Neuronal stem cell (in vitro differentiated cells): ENCODE measurements around the gene RTL10.

Source experiments
- DNase-seq: peaks from one replicate; pipeline ENCODE4 v3.0.0-alpha.2; 2013; ENCODE audit warnings: low spot score
- H2AFZ ChIP-seq: one replicate; pipeline ENCODE4 v1.6.1; 2013; ENCODE audit warnings: mild to moderate bottlenecking, low read length, inconsistent platforms
- H2AK5ac ChIP-seq: 2 replicates; pipeline ENCODE4 v1.6.1; 2013; ENCODE audit warnings: low read depth, mild to moderate bottlenecking, inconsistent platforms, low read length, moderate library complexity, mixed read lengths
- H2BK120ac ChIP-seq: 2 replicates; pipeline ENCODE4 v1.6.1; 2013; ENCODE audit warnings: low read depth, mild to moderate bottlenecking, inconsistent platforms, low read length, moderate library complexity, mixed read lengths
- H2BK12ac ChIP-seq: one replicate; pipeline ENCODE4 v1.6.1; 2013; ENCODE audit warnings: low read length, inconsistent platforms
- H2BK15ac ChIP-seq: 2 replicates; pipeline ENCODE4 v1.6.1; 2013; ENCODE audit warnings: mild to moderate bottlenecking, low read length, inconsistent platforms, mixed read lengths
- H2BK5ac ChIP-seq: one replicate; pipeline ENCODE4 v1.6.1; 2013; ENCODE audit warnings: inconsistent platforms, mild to moderate bottlenecking, low read length, moderate library complexity
- H3K14ac ChIP-seq: one replicate; pipeline ENCODE4 v1.6.1; 2013; ENCODE audit warnings: low read length, inconsistent platforms
- H3K18ac ChIP-seq: 2 replicates; pipeline ENCODE4 v1.6.1; 2013; ENCODE audit warnings: low read length, inconsistent platforms
- H3K23ac ChIP-seq: 2 replicates; pipeline ENCODE4 v1.6.1; 2013; ENCODE audit warnings: low read depth, mild to moderate bottlenecking, mixed read lengths, low read length, inconsistent platforms; ENCODE audit not compliant: poor library complexity
- H3K27ac ChIP-seq: replicated peaks from 3 replicates; pipeline ENCODE4 v1.5.1; 2013; ENCODE audit warnings: low read length, inconsistent platforms
- H3K27me3 ChIP-seq, 3 experiments: 2 replicates each; pipeline ENCODE4 v1.6.1; 2013; ENCODE audit warnings: low read length in 3 of 3, mild to moderate bottlenecking in 2 of 3, inconsistent platforms in 1 of 3, low read depth in 1 of 3, mixed read lengths in 1 of 3, moderate library complexity in 1 of 3; ENCODE audit not compliant: control insufficient read depth in 3 of 3, insufficient read depth in 3 of 3
- H3K36me3 ChIP-seq, 2 donors: replicated peaks in 1 of 2; 2 replicates each; pipeline ENCODE4 v1.6.1; 2013; ENCODE audit warnings: low read length in 2 of 2; ENCODE audit not compliant: control insufficient read depth in 2 of 2, insufficient read depth in 2 of 2
- H3K4ac ChIP-seq: 2 replicates; pipeline ENCODE4 v1.6.1; 2013; ENCODE audit warnings: inconsistent platforms, mild to moderate bottlenecking, low read length, moderate library complexity
- H3K4me1 ChIP-seq, 2 donors: 1 replicate in 1 of 2; 2 replicates in 1 of 2; pipeline ENCODE4 v1.6.1; 2013; ENCODE audit warnings: low read length in 2 of 2, low read depth in 1 of 2; ENCODE audit not compliant: control insufficient read depth in 2 of 2, insufficient read depth in 1 of 2
- H3K4me2 ChIP-seq: one replicate; pipeline ENCODE4 v1.6.1; 2013; ENCODE audit warnings: mild to moderate bottlenecking, low read length, inconsistent platforms; ENCODE audit not compliant: insufficient read depth, poor library complexity, severe bottlenecking
- H3K4me3 ChIP-seq, 2 donors: 2 replicates each; pipeline ENCODE4 v1.5.1; 2013; ENCODE audit warnings: low read length in 2 of 2, mild to moderate bottlenecking in 2 of 2, inconsistent platforms in 1 of 2, moderate library complexity in 1 of 2
- H3K79me1 ChIP-seq: one replicate; pipeline ENCODE4 v1.6.1; 2013; ENCODE audit warnings: low read depth, mild to moderate bottlenecking, inconsistent platforms, low read length, moderate library complexity
- H3K9ac ChIP-seq: one replicate; pipeline ENCODE4 v1.6.1; 2013; ENCODE audit warnings: mild to moderate bottlenecking, low read depth, low read length, inconsistent platforms; ENCODE audit not compliant: poor library complexity
- H3K9me3 ChIP-seq, 2 donors: replicated peaks in 1 of 2; 2 replicates each; pipeline versions ENCODE3 to v1.6.1; 2013; ENCODE audit warnings: low read length in 2 of 2, mild to moderate bottlenecking in 2 of 2, inconsistent platforms in 1 of 2, low read depth in 1 of 2, mixed read lengths in 1 of 2, moderate library complexity in 1 of 2; ENCODE audit not compliant: control insufficient read depth in 2 of 2, insufficient read depth in 1 of 2
- H4K8ac ChIP-seq: one replicate; pipeline ENCODE4 v1.6.1; 2013; ENCODE audit warnings: low read depth, mild to moderate bottlenecking, inconsistent platforms, low read length, moderate library complexity
- H4K91ac ChIP-seq: one replicate; pipeline ENCODE4 v1.6.1; 2013; ENCODE audit warnings: low read length, low read depth, mild to moderate bottlenecking, inconsistent platforms; ENCODE audit not compliant: poor library complexity
- WGBS, 2 donors: extraction: QIAGEN DNeasy Blood & Tissue Kit; methylation state at CpG; one replicate each; pipeline ENCODE4 v1.1.7; 2013; ENCODE audit warnings: missing lambda C conversion rate in 2 of 2, mixed read lengths in 1 of 2; ENCODE audit not compliant: insufficient read length in 2 of 2, insufficient replicate concordance in 1 of 2; ENCODE audit errors: extremely low coverage in 2 of 2; 5-methylcytosine and 5-hydroxymethylcytosine counted together

Gene RTL10

GRCh38 chr22:19825904-19826618 lies 28.6 kb downstream of the RTL10 start:
- DNase-seq: no peak
- Histone ChIP-seq H3K27ac (no peak overlapping the region), H3K36me3 (peaks cover 0 to 2% of the 10 kb centered on the region in 2 donors), H4K8ac (no peak overlapping the region), H2BK120ac (no peak overlapping the region), H3K18ac (no peak overlapping the region), H3K14ac (no peak overlapping the region), H2BK12ac (no peak overlapping the region), H2BK15ac (no peak overlapping the region), H3K4me1 (peaks cover 0 to 4% of the 10 kb centered on the region in 2 donors), H4K91ac (no peak overlapping the region), H3K4me2 (no peak overlapping the region), H2AFZ (no peak overlapping the region), H3K4me3 (no peak overlapping the region), H3K27me3 (no peaks in the 10 kb centered on the region), H3K9me3 (peaks cover 0 to 4% of the 10 kb centered on the region in 2 donors), H3K79me1 (peaks cover 8% of the 10 kb centered on the region), H3K9ac (no peak overlapping the region), H2AK5ac (no peak overlapping the region), H3K4ac (no peak overlapping the region), H3K23ac (no peak overlapping the region), H2BK5ac (no peak overlapping the region)
- WGBS, 2 donors: no CpG with 5 or more reads among the region's 7 CpGs

GRCh38 chr22:19824926-19825339 lies 29.7 kb downstream of the RTL10 start:
- no peak overlapping the region for H4K8ac ChIP-seq
- H3K14ac ChIP-seq: no peak overlapping the region
- no peak overlapping the region for H2BK5ac ChIP-seq
- H3K4me3 ChIP-seq: no peak overlapping the region
- H2AK5ac ChIP-seq: peak overlapping the region; percentile 64
- H3K23ac ChIP-seq: peak overlapping the region; percentile 48
- no peak overlapping the region for H3K27ac ChIP-seq
- H2AFZ ChIP-seq: no peak overlapping the region
- peaks cover 0 to 2% of the 10 kb centered on the region in 2 donors for H3K36me3 ChIP-seq
- H3K18ac ChIP-seq: peak overlapping the region; percentile 74
- no peak overlapping the region for H2BK12ac ChIP-seq
- H3K4me1 ChIP-seq: peaks cover 0 to 4% of the 10 kb centered on the region in 2 donors
- H3K4ac ChIP-seq: no peak overlapping the region
- peaks cover 0 to 4% of the 10 kb centered on the region in 2 donors for H3K9me3 ChIP-seq
- H3K4me2 ChIP-seq: no peak overlapping the region
- no CpG with 5 or more reads among the region's 8 CpGs for WGBS, 2 donors
- peaks cover 11% of the 10 kb centered on the region for H3K79me1 ChIP-seq
- no peak for DNase-seq
- no peak overlapping the region for H2BK15ac ChIP-seq
- H2BK120ac ChIP-seq: peak overlapping the region; percentile 26
- H4K91ac ChIP-seq: peak overlapping the region; percentile 24
- H3K9ac ChIP-seq: peak overlapping the region; percentile 12
- no peaks in the 10 kb centered on the region for H3K27me3 ChIP-seq

- Histone ChIP-seq H2BK12ac (no peak overlapping the region), H3K4me1 (peaks cover 0 to 4% of the 10 kb centered on the region in 2 donors), H3K9me3 (peaks cover 0 to 4% of the 10 kb centered on the region in 2 donors), H4K91ac (peak overlapping the region; percentile 24), H3K4me3 (no peak overlapping the region), H3K23ac (peak overlapping the region; percentile 48), H2BK15ac (no peak overlapping the region), H2BK5ac (no peak overlapping the region), H3K4me2 (no peak overlapping the region), H3K27me3 (no peaks in the 10 kb centered on the region), H3K27ac (no peak overlapping the region), H3K9ac (no peak overlapping the region), H3K14ac (no peak overlapping the region), H3K36me3 (peaks cover 0 to 2% of the 10 kb centered on the region in 2 donors), H2AK5ac (peak overlapping the region; percentile 64), H3K79me1 (peaks cover 12% of the 10 kb centered on the region), H4K8ac (no peak overlapping the region), H3K4ac (no peak overlapping the region), H3K18ac (no peak overlapping the region), H2BK120ac (peak overlapping the region; percentile 26), H2AFZ (no peak overlapping the region)
- no peak for DNase-seq
- no CpG with 5 or more reads among the region's 16 CpGs for WGBS, 2 donors
Measured at GRCh38 chr22:19824212-19824925, 30.3 kb downstream of the RTL10 start.

GRCh38 chr22:19823902-19824211 lies 30.8 kb downstream of the RTL10 start:
- WGBS, 2 donors: no CpG with 5 or more reads among the region's 9 CpGs
- Histone ChIP-seq H3K27ac (no peak overlapping the region), H3K4me1 (peaks cover 0 to 4% of the 10 kb centered on the region in 2 donors)

More at GRCh38 chr22:19823902-19824211, 30.8 kb downstream of the RTL10 start:
- peak overlapping the region; percentile 82 for H3K9ac ChIP-seq
- no peak overlapping the region for H3K4ac ChIP-seq
- H2AK5ac ChIP-seq: no peak overlapping the region
- no peak for DNase-seq
- peak overlapping the region; percentile 12 for H3K23ac ChIP-seq
- no peak overlapping the region for H2BK12ac ChIP-seq
- H2BK5ac ChIP-seq: no peak overlapping the region
- peaks cover 0 to 2% of the 10 kb centered on the region in 2 donors for H3K36me3 ChIP-seq
- H2AFZ ChIP-seq: no peak overlapping the region
- no peak overlapping the region for H3K4me3 ChIP-seq
- peaks cover 0 to 4% of the 10 kb centered on the region in 2 donors for H3K9me3 ChIP-seq
- peaks cover 12% of the 10 kb centered on the region for H3K79me1 ChIP-seq
- H3K4me2 ChIP-seq: no peak overlapping the region
- no peak overlapping the region for H2BK15ac ChIP-seq
- H4K8ac ChIP-seq: no peak overlapping the region
- no peaks in the 10 kb centered on the region for H3K27me3 ChIP-seq
- H3K18ac ChIP-seq: no peak overlapping the region
- H2BK120ac ChIP-seq: no peak overlapping the region
- peak overlapping the region; percentile 60 for H3K14ac ChIP-seq
- H4K91ac ChIP-seq: no peak overlapping the region
